22Rv1 (cell line): ENCODE measurements around the gene BORCS5.

Source experiments
- CTCF ChIP-seq: fragments of 450-650 bp; IDR thresholded peaks from 2 replicates; pipeline ENCODE4 v1.5.1; 2017; ENCODE audit warnings: mild to moderate bottlenecking
- ZFX ChIP-seq: fragments of 450-650 bp; IDR thresholded peaks from 2 replicates; pipeline ENCODE4 v1.6.1; 2017; ENCODE audit warnings: antibody characterized with exemption, borderline replicate concordance

- TF ChIP-seq CTCF (no peak), ZFX (no peak)
Measured at GRCh38 chr12:12481631-12482030, 124.8 kb downstream of the BORCS5 start.
